ENCODE measurements around the gene EML6.

DNA sequence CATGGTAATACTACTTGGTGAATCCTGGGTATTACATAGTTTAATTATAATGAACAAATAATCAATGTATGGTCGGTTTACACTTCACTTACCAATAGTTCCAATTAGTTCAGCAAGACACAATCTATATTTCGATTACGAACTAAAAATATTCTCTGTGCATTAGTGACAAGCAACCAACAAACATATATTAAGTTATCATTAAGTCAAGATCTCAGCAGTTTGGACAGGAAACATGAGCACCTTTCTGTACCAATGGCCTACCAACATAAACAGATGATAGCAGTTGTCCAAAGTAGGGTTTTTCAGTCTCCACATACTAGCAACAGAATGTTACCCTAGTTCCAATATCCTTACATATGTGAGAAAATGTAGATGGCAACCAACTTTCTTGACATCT lies 294.0 kb downstream of the EML6 start:
- TF ChIP-seq CTCF (conservative IDR thresholded peaks at IDR 0.05 in 1 of 2, IDR thresholded peaks at IDR 0.05 in 1 of 2; ENCODE audit: extremely low read depth in 1 of 2, insufficient read depth in 1 of 2, low read depth in 1 of 2, low read length in 2 of 2) (no peak), EZH2 (IDR thresholded peaks at IDR 0.05; ENCODE audit: borderline replicate concordance, low read length) (no peak)
